OCI-LY3 (cell line): ENCODE data around the gene ANKRD49.

Experiments
- H2AFZ ChIP-seq: fragments of 200-600, 300-600 bp; shearing (Covaris generic); 2 replicates; pipeline ENCODE4 v1.6.0; 2014; ENCODE audit warnings: antibody characterized with exemption, low read depth, low read length
- H3K27ac ChIP-seq: fragments of 200-600, 300-600 bp; sonication (generic); 2 replicates; pipeline ENCODE4 v1.5.1; 2014; ENCODE audit warnings: mild to moderate bottlenecking, low read length, moderate library complexity, mixed read lengths
- H3K27me3 ChIP-seq: fragments of 200-600, 300-600 bp; sonication (generic); 2 replicates; pipeline ENCODE4 v1.6.1; 2014; ENCODE audit warnings: low read depth, low read length, mixed read lengths
- H3K36me3 ChIP-seq: fragments of 200-600, 300-600 bp; sonication (generic); replicated peaks from 2 replicates; pipeline ENCODE3; 2014; ENCODE audit warnings: low read depth, low read length, mixed read lengths
- H3K4me1 ChIP-seq: fragments of 300-600, 200-600 bp; sonication (generic); 2 replicates; pipeline ENCODE4 v1.6.1; 2014; ENCODE audit warnings: low read length, mixed read lengths
- H3K4me2 ChIP-seq: fragments of 200-600, 300-600 bp; sonication (generic); 2 replicates; pipeline ENCODE4 v1.6.1; 2014; ENCODE audit warnings: low read length, mixed read lengths
- H3K4me3 ChIP-seq: fragments of 300-600, 200-600 bp; sonication (generic); 2 replicates; pipeline ENCODE4 v1.5.1; 2014; ENCODE audit warnings: antibody characterized with exemption, mild to moderate bottlenecking, low read length, moderate library complexity
- H3K79me2 ChIP-seq: fragments of 300-600, 200-600 bp; shearing (Covaris generic); 2 replicates; pipeline ENCODE4 v1.6.1; 2014; ENCODE audit warnings: mild to moderate bottlenecking, low read length, mixed read lengths
- H3K9ac ChIP-seq: fragments of 300-600, 200-600 bp; shearing (Covaris generic); 2 replicates; pipeline ENCODE4 v1.6.0; 2014; ENCODE audit warnings: mild to moderate bottlenecking, low read length, moderate library complexity
- H3K9me3 ChIP-seq: fragments of 200-600, 300-600 bp; shearing (Covaris generic); 2 replicates; pipeline ENCODE4 v1.6.1; 2014; ENCODE audit warnings: low read length, mixed read lengths; ENCODE audit not compliant: insufficient read depth
- H4K20me1 ChIP-seq: fragments of 200-600, 300-600 bp; sonication (generic); 2 replicates; pipeline ENCODE4 v1.6.1; 2016; ENCODE audit warnings: low read length, mixed read lengths; ENCODE audit not compliant: insufficient read depth
- CTCF ChIP-seq: fragments of 200-600, 300-600 bp; sonication (generic); IDR thresholded peaks from 2 replicates; pipeline ENCODE4 v1.5.1; 2014; ENCODE audit warnings: antibody characterized with exemption, low read length, low read depth
- EZH2phosphoT487 ChIP-seq: fragments of 200-600 bp; shearing (Covaris generic); IDR thresholded peaks from 2 replicates; pipeline ENCODE4 v1.6.1; 2018; ENCODE audit warnings: antibody characterized with exemption, mixed run types, low read depth

ANKRD49 gene

GRCh38 chr11:94516725-94517124 is 22.9 kb downstream of the ANKRD49 start:
- H3K4me2 ChIP-seq: no peak overlapping the region
- H3K4me3 ChIP-seq: no peak overlapping the region
- no peaks in the 10 kb centered on the region for H3K79me2 ChIP-seq
- H2AFZ ChIP-seq: no peak overlapping the region
- no peak for TF ChIP-seq CTCF
- TF ChIP-seq EZH2phosphoT487: no peak
- H3K4me1 ChIP-seq: no peaks in the 10 kb centered on the region; the same call in 1 of the 2 replicates
- H3K9ac ChIP-seq: no peak overlapping the region
- H4K20me1 ChIP-seq: no peaks in the 10 kb centered on the region
- no peaks in the 10 kb centered on the region for H3K9me3 ChIP-seq
- H3K27me3 ChIP-seq: peaks cover 10% of the 10 kb centered on the region; the same call in 1 of the 2 replicates
- no peaks in the 10 kb centered on the region for H3K36me3 ChIP-seq
- H3K27ac ChIP-seq: no peak overlapping the region

- Histone ChIP-seq H3K27ac (no peak overlapping the region), H3K27me3 (peaks cover 13% of the 10 kb centered on the region), H3K4me2 (no peak overlapping the region), H4K20me1 (no peaks in the 10 kb centered on the region), H3K9me3 (no peaks in the 10 kb centered on the region), H3K9ac (no peak overlapping the region), H3K79me2 (no peaks in the 10 kb centered on the region), H3K4me1 (no peaks in the 10 kb centered on the region; the same call in 1 of the 2 replicates), H3K4me3 (no peak overlapping the region), H3K36me3 (no peaks in the 10 kb centered on the region), H2AFZ (no peak overlapping the region)
- TF ChIP-seq CTCF (no peak), EZH2phosphoT487 (no peak)
Observed at GRCh38 chr11:94518300-94518699, 24.5 kb downstream of the ANKRD49 start.

- H3K9ac ChIP-seq: no peak overlapping the region
- no peaks in the 10 kb centered on the region for H3K36me3 ChIP-seq
- TF ChIP-seq CTCF (peak; percentile 88), EZH2phosphoT487 (no peak)
- no peaks in the 10 kb centered on the region for H4K20me1 ChIP-seq
- no peaks in the 10 kb centered on the region; the same call in 1 of the 2 replicates for H3K4me1 ChIP-seq
- no peaks in the 10 kb centered on the region for H3K9me3 ChIP-seq
- H3K27me3 ChIP-seq: peaks cover 16% of the 10 kb centered on the region
- no peak overlapping the region for H3K27ac ChIP-seq
- no peak overlapping the region for H2AFZ ChIP-seq
- H3K4me3 ChIP-seq: no peak overlapping the region
- no peaks in the 10 kb centered on the region for H3K79me2 ChIP-seq
- H3K4me2 ChIP-seq: peak overlapping the region; percentile 43
Observed at GRCh38 chr11:94519478-94520084, 25.8 kb downstream of the ANKRD49 start.

- TF ChIP-seq EZH2phosphoT487: no peak
- peak; percentile 48 for TF ChIP-seq CTCF
Observed at GRCh38 chr11:94521684-94522083, 27.9 kb downstream of the ANKRD49 start.

More at GRCh38 chr11:94521684-94522083, 27.9 kb downstream of the ANKRD49 start:
- Histone ChIP-seq H2AFZ (peak overlapping the region; percentile 2; the same call in 1 of the 2 replicates), H3K9ac (no peak overlapping the region), H3K79me2 (no peaks in the 10 kb centered on the region), H3K4me1 (no peaks in the 10 kb centered on the region; the same call in 1 of the 2 replicates), H3K27ac (no peak overlapping the region), H4K20me1 (no peaks in the 10 kb centered on the region), H3K4me3 (no peak overlapping the region), H3K27me3 (peaks cover 23% of the 10 kb centered on the region), H3K9me3 (no peaks in the 10 kb centered on the region), H3K36me3 (no peaks in the 10 kb centered on the region), H3K4me2 (no peak overlapping the region)
